ENCODE results near the gene PCBP3. TPM values are rescaled to one million over a fixed set of nuclear protein-coding genes. Genes with fewer than 3 reads are reported as not detected.

PCBP3 gene
- total RNA-seq, 4 donors from 2014 or later, result 0.47 to 5.3 (median 1.0) TPM; not detected in 1

DNA sequence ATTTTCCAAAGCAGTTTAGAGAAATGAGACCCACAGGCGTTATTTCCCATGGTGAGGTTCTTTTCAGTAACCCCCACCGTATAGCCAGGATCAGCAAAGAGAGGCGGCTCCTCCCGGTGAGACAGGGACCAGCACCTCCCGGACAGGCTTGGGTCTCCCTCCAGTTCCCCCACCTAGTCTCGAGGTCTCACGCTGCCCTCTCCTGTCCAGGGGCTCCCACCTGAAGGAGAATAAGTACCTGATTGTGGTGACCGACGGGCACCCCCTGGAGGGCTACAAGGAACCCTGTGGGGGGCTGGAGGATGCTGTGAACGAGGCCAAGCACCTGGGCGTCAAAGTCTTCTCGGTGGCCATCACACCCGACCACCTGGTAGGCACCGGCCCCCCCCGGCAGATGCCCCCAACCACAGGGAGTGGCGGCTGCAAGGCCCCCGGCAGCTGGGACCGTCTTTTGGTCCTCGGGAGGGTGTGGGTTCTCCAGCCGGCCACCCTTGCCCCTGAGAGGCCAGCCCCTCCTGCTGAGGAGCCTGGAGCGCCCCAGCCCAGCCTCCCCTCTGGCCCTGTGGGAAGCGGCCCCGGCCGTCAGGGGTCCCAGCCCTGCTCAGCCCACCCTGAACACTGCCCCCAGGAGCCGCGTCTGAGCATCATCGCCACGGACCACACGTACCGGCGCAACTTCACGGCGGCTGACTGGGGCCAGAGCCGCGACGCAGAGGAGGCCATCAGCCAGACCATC is 343.0 kb downstream of the PCBP3 start:
- TF ChIP-seq POLR2A (IDR thresholded peaks at IDR 0.05), result no peak
- TF ChIP-seq, protein P1, sequence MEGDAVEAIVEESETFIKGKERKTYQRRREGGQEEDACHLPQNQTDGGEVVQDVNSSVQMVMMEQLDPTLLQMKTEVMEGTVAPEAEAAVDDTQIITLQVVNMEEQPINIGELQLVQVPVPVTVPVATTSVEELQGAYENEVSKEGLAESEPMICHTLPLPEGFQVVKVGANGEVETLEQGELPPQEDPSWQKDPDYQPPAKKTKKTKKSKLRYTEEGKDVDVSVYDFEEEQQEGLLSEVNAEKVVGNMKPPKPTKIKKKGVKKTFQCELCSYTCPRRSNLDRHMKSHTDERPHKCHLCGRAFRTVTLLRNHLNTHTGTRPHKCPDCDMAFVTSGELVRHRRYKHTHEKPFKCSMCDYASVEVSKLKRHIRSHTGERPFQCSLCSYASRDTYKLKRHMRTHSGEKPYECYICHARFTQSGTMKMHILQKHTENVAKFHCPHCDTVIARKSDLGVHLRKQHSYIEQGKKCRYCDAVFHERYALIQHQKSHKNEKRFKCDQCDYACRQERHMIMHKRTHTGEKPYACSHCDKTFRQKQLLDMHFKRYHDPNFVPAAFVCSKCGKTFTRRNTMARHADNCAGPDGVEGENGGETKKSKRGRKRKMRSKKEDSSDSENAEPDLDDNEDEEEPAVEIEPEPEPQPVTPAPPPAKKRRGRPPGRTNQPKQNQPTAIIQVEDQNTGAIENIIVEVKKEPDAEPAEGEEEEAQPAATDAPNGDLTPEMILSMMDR (IDR thresholded peaks at IDR 0.05), result no peak
- Histone ChIP-seq H3K36me3 (peaks cover 0 to 49% (median 12%) of the 10 kb centered on the region in 3 donors), H3K9me3 (no peaks in the 10 kb centered on the region), H3K4me3 (no peak overlapping the region), H3K27ac (peak overlapping the region in 3 of 4 donors; percentile 74 to 89 (median 76)), H3K27me3 (peaks cover 0 to 19% (median 0%) of the 10 kb centered on the region in 4 donors), H3K4me1 (peaks cover 0 to 60% (median 16%) of the 10 kb centered on the region in 3 donors)
- no peak for DNase-seq
- intact Hi-C loops (cut with DNase I), result no loop called here
- WGBS, 2 donors, result 89 to 90% methylated on average over 4 to 9 of the region's 36 CpGs

DNA sequence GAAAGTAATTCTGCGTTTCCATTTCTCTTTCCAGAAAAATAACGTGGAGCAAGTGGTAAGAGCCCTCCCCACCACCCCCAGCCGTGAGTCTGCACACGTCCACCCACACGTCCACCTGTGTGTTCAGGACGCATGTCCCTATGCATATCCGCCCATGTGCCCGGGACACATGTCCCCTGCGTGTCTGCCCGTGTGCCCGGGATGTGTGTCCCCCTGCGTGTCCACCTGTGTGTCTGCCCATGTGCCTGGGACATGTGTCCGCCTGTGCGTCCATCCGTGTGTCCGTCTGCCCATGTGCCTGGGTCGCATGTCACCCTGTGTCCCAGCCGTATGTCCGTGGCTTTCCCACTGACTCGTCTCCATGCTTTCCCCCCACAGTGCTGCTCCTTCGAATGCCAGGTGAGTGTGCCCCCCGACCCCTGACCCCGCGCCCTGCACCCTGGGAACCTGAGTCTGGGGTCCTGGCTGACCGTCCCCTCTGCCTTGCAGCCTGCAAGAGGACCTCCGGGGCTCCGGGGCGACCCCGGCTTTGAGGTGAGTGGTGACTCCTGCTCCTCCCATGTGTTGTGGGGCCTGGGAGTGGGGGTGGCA is 343.7 kb downstream of the PCBP3 start:
- Histone ChIP-seq H3K9me3 (no peaks in the 10 kb centered on the region), H3K27ac (peak overlapping the region in 3 of 4 donors; percentile 74 to 89 (median 76)), H3K27me3 (peaks cover 0 to 12% (median 0%) of the 10 kb centered on the region in 4 donors), H3K36me3 (peaks cover 0 to 49% (median 12%) of the 10 kb centered on the region in 3 donors), H3K4me1 (peaks cover 0 to 60% (median 16%) of the 10 kb centered on the region in 3 donors), H3K4me3 (no peak overlapping the region)
- DNase-seq, result no peak
- no peak for TF ChIP-seq POLR2A (IDR thresholded peaks at IDR 0.05)
- TF ChIP-seq, protein P1 (IDR thresholded peaks at IDR 0.05), result no peak
- intact Hi-C loops (cut with DNase I), result no loop called here
- WGBS, 2 donors, result 78 to 86% methylated on average over 19 to 25 of the region's 29 CpGs

DNA sequence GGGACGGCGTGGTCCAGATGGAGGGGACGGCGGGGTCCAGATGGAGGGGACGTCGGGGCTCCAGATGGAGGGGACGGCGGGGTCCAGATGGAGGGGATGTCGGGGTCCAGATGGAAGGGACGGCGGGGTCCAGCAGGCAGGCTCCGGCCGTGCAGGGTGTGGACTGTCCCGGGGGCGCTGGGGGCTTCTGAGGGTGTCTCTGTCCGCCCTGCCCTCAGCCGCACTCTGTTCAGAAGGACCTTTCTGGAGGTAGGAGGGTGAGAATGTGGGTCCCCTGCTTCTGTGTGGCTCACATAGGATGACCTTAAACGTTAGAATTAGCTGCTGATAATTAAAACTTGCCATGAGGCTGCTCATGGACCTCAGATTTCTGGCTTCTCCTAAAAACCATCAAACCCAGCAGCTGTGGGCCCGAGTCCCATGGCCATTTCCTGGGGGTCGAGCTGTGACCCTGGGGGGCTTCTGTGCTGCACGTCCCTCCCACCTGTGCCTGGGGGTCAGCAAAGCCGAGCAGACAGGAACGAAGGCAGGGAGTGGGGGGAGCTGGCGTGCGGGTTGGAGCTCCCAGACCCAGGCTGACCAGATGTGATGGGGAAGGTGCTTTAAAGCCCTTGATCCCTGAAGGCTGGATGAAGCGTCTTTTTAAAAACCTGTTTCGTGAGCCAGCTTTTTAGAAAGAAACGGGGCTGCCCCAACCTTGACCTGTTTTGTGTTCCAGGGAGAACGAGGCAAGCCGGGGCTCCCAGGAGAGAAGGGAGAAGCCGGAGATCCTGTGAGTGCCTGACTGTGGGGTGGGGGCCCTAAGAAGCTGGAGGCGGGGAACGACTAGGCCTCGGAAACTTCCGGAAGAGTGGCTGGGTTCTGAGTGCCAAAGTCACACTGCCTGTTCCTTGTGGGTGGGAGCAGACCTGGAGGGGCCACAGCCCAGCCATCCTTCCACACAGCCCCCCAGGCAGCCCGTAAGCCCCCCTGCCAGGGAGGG is 345.1 kb downstream of the PCBP3 start:
- peaks cover 0 to 60% (median 17%) of the 10 kb centered on the region in 3 donors for H3K4me1 ChIP-seq
- peak overlapping the region in 3 of 4 donors; percentile 49 to 79 (median 58) for H3K27ac ChIP-seq
- intact Hi-C loops (cut with DNase I), result no loop called here
- no peak overlapping the region for H3K4me3 ChIP-seq
- no peak for TF ChIP-seq POLR2A (IDR thresholded peaks at IDR 0.05)
- TF ChIP-seq, protein P1 (IDR thresholded peaks at IDR 0.05), result no peak
- no peak for DNase-seq
- H3K36me3 ChIP-seq, result peaks cover 0 to 49% (median 12%) of the 10 kb centered on the region in 3 donors
- no peaks in the 10 kb centered on the region for H3K27me3 ChIP-seq
- WGBS, 2 donors, result 65 to 81% methylated on average over 18 to 28 of the region's 36 CpGs
- H3K9me3 ChIP-seq, result no peaks in the 10 kb centered on the region

DNA sequence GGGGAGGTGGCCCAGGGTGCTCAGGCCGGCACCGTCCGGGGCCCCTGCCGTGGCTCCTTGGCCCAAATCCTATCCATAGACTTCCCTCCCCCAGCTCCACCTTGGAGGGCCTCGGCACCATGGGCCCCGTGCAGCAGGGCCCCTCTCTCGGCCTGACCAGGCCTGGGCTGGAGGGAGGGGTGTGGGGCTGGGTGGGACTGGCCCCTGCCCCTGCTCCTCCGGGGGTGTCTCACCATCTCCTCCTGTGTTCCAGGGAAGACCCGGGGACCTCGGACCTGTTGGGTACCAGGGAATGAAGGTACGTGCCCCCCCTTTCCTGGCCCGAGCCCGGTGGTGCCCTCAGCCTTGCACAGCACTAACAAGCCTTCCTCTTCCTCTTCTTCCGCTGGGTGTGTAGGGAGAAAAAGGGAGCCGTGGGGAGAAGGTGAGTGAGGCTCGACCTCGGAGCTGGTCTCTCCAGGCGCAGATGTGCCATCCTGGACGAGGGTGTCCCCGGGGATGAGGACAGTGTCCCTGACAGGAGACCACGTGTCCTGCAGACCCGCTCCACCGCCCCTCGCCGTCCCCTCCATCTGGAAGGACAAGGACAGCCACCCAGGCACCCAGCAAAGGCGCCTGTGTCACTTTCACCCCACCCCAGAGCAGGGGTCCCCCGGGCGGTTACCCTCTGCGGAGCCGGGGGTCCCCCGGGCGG is 346.0 kb downstream of the PCBP3 start:
- no peaks in the 10 kb centered on the region for H3K27me3 ChIP-seq
- peak overlapping the region in 3 of 4 donors; percentile 49 to 79 (median 58) for H3K27ac ChIP-seq
- no peaks in the 10 kb centered on the region for H3K9me3 ChIP-seq
- intact Hi-C loops (cut with DNase I), result no loop called here
- peaks cover 0 to 51% (median 12%) of the 10 kb centered on the region in 3 donors for H3K36me3 ChIP-seq
- peaks cover 0 to 56% (median 17%) of the 10 kb centered on the region in 3 donors for H3K4me1 ChIP-seq
- H3K4me3 ChIP-seq, result no peak overlapping the region
- TF ChIP-seq POLR2A (IDR thresholded peaks at IDR 0.05), result no peak
- TF ChIP-seq, protein P1 (IDR thresholded peaks at IDR 0.05), result no peak
- DNase-seq, result no peak
- WGBS, 2 donors, result 87% methylated on average over 11 of the region's 32 CpGs; no CpG with 5 or more reads in 1 of the 2 donors
